GM20431 (cell line): ENCODE data around the gene SCNN1A.

ENCODE experiments used
- in situ Hi-C: fragments of 300-500 bp; cut with MseI, MboI; formaldehyde crosslinking; loops from one replicate; pipeline ENCODE4 v1.15.0; 2020; ENCODE audit warnings: low sequenced_read_pairs; ENCODE audit not compliant: unreplicated experiment

Gene SCNN1A

DNA sequence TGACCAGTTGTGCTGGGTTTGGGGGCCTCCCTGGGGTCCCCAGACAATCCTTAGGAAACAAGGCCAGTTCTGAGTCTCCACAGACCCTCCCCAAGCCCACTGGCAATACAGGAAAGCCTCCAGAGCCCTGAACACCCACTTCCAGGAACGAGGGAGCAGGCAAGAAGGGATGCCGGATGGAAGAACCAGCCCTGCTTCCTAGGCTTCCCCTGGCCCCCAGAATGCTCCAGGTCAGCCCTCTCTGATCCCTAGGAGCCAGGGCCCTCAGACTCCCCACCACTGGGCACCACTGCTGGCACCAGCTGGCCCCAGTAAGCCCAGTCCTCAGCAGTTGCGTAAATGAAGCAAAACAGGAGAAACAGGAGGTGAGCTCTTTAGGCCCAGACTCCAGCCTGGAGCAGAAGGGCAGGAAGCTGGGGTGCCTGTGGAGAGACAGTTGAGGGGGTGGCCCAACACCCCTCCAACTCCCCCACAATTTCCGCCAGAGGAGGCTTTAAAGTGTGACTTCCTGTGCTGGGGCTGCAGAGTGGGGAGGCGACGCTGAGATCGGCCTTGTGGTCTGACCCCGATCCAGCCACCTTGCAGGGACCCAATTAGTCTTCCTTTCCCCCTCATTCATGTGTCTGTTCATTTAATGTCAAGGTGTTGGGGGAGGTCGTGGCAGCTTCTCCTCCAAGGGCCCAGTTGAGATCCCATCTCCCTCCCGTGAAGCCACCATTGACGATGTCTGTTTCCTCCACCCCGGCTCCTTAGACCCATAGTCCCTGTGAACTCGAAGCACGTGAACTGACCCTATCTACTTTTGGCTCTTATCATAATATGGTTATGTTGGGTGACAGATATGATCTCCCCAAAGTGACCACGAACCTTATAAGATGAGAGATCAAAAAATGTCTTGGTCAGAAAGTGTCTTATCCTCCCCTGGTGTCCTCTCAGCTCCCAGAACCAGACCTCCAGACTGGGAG lies 38.2 kb downstream of the SCNN1A start:
- in situ Hi-C loops: no loop called here

DNA sequence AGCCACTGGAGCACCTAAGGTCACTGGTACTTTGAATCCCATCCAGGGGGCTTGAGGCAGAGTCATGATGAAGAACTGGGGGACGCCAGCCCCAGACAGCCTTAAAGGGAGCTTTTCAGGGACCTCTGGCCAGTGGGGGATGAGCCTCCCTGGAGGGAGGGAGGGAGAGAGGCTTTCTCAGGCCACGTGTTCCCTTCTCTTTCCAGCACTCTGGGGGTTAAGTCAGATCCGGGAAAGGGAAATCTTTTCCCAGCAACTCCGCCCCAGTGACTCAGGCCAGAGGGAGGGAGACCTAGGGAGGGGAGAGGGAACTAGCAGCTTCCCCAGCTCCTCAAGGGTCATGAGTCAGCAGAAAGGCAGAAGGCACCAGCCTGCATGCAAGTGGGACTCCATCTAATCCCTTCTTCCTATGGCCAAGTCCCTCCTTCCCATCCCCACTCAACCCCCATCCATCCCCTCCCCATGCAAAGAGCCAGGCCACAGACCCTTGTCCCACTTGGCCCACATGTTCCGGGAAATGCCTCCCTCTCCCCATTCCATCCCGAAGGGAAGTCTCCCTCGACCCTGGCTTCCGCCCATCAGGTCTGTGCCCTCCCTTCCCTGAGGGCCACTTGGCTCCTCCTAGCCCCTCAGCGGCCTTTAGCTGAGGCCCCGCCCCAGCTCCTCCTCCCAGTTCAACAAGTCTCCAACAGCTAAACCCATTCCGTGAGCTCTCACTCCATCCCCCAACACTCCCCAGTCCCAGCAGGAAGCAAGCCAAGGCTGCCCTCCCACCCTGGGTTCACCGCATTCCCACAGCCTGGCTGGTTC lies 39.1 kb downstream of the SCNN1A start:
- in situ Hi-C loops: no loop called here

DNA sequence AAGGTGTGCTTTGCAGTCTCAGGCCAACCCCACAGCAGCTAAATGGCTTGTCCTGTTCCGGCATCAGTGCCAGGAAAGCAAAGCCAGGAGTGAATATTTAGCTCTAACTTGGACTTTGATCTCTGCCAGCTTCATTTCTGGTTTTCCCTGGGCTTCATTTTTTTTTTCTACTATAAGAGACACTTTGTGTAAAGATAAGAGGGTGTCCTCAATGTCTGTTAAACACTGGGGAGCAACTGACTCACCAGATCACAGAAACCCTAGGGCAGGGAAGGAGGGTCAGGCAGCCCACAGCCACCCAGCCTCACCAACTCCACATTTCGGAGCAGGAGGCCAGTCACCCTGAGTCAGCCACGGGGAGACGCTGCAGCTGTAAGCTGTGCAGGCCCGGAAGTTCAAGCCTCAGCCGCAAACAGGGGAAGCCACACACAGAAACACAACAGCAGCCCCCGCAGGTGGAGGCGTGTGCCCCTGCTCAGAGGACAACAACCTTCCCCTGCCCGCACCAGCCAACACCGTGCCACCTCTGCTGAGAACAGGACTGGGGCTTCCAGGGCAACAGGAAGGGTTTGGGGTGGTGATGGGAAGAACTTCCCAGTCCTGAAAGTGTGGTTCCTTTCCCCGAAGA lies 39.8 kb downstream of the SCNN1A start:
- in situ Hi-C loops: no loop called here

DNA sequence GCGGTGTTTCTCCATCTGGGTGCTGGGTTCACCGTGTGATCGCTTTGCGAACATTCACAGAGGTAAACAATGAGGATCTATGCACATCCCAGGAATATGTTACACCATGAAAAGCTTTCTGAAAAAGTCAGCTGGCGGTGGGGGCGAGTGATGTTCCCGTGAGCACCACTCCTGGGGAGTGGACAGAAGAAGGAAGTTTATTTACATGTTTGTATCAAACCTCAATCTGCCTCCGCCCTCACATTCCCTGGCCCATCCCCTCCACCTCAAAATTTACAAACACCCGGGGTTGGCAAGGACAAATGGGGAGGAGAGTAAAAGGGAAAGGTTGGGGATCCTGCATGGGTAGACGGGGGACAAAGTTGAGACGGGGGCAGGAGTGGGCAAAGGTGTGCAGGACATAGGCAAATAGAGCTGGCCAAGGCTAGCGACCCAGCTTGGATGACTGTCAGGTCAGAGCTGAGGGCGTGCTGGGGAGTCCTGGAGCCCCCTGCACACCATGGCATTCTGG lies 40.4 kb downstream of the SCNN1A start:
- in situ Hi-C loops: no loop called here

DNA sequence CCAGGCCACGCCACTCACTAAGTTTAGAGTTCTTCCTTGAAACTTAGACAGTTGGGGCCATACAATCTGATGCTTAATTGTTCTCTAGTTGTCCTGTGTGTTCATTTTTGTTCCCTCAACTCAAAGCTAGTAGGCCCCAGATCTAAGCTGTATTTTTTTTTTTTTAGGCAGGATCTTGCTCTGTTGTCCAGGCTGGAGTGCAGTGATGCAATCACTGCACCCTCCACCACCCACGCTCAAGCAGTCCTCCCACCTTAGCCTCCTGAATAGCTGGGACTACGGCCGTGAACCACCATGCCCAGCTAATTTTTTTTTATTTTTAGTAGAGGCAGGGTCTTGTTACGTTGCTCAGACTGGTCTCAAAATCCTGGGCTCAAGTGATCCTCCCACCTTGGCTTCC lies 41.0 kb downstream of the SCNN1A start:
- in situ Hi-C loops: no loop called here

DNA sequence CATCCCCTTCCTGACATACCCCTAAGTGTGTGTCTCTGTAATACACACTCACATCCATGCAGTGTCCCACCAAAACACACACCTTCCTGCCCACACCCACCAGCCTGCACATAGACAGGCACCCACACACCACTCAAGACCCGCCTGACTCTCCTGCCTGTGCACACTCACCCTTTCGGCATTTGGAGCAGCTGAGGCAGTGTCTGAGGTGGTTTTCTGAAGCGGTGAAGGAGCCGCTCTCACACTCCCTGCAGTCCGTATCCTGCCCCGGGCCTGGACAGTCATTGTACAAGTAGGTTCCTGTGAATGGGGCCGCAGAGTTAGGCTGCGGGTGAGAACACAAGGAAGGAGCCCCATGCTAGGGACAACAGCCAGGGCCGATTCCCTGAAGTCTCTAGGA lies 41.8 kb downstream of the SCNN1A start:
- in situ Hi-C loops: no loop called here

DNA sequence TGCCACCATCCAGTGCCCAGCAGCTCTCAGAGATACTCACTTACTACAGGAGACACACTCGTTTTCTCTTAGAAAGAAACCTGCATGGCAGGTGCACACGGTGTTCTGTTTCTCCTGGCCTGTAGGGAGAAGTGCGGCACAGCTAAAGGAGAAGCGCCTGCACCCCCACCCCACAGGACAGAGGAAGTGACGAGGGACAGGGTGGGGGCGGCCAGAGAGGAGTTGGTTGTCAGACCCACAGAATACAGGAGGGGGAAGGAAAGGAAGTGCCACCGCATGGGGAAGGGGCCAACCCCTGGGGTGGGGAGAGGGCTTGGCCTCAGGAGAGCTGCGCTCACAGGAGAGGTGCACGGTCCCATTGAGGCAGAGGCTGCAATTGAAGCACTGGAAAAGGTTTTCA lies 42.3 kb downstream of the SCNN1A start:
- in situ Hi-C loops: no loop called here

DNA sequence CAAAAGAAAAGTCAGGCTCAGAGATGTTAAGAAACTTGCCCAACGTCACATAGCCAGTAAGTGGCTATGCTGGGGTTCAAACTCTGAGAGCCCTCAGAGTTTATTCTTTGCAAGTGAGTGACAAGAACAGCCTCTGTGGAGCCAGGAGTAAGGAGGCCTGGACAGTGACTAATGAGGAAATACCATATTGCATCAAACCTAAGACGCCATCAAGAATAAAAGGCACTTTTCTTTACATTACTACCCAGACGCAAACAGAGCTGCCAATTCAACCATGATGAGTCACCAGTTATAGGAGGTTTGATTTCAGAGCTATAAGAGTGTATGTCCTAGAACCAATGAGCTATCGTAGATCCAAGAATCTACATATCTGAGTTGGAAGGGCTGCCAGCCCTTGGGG lies 42.9 kb downstream of the SCNN1A start:
- in situ Hi-C loops: no loop called here

DNA sequence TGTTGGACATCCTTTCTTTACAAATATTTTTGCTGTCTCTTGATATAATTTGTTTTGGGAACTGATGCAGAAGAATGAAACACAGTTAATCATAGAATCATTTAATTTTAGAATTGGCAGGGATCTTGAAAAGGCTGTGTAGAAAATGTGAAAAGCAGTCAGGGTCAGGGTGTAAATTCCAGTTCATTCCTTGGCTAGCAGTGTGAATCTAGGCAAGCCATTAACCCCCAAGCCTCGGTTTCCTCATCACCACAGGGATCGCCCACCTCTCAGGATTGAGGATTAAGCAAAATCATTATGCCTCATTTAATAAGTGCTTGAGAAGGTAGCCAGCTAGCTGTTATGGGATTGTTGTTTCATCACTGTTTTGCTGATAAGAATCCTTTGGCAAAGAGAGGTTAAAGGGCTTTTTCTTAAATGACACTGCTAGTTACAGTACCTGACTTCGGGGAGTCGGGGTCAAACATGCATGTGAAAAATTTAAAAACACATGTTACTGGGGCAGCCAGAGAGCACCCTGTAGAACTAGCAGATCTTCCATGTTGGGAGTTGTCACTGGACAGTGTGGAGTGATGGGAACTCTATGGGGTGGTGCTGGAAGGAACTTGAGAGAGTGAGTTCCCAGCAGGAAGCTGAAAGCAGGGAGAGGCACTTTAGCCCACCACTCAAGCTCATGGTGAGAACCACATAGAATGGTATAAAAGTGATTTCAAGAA lies 44.2 kb downstream of the SCNN1A start:
- in situ Hi-C loops: no loop called here

DNA sequence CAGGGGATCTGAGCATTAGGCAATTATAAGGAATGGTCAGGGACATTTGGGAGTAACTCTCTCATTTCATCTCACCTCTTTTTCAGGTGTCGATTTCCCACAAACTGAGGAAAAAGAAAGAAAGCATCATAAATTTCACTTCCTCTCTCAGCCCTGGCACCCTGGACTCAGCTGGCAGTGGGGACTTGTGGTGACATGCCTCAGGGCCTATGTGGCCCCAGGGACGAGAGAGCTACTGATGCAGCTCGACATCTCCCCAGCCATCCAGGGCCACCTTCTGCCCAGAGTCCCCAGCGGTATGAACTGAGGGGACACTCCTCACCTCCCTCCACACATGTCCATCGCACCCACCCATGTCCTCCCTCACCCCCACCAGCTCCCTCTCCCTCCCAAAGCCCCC lies 45.2 kb downstream of the SCNN1A start:
- in situ Hi-C loops: no loop called here

DNA sequence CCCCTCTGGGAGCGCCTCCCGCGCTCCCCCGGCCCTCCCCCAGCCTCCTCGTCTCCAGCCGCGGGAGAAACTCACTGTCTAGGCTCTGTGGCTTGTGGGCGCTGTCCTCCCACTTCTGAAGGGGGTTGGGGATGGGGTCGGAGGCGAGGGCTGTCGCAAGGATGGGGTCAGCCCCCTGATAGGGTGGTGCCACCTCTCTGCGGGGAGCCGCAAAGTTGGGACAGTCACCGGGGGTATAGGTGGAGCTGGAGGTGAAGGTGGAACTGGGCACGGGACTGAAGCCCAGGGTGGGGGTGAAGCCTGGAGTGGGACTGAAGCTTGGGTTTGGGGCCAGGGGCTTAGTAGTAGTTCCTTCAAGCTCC lies 45.7 kb downstream of the SCNN1A start:
- in situ Hi-C loops: no loop called here

DNA sequence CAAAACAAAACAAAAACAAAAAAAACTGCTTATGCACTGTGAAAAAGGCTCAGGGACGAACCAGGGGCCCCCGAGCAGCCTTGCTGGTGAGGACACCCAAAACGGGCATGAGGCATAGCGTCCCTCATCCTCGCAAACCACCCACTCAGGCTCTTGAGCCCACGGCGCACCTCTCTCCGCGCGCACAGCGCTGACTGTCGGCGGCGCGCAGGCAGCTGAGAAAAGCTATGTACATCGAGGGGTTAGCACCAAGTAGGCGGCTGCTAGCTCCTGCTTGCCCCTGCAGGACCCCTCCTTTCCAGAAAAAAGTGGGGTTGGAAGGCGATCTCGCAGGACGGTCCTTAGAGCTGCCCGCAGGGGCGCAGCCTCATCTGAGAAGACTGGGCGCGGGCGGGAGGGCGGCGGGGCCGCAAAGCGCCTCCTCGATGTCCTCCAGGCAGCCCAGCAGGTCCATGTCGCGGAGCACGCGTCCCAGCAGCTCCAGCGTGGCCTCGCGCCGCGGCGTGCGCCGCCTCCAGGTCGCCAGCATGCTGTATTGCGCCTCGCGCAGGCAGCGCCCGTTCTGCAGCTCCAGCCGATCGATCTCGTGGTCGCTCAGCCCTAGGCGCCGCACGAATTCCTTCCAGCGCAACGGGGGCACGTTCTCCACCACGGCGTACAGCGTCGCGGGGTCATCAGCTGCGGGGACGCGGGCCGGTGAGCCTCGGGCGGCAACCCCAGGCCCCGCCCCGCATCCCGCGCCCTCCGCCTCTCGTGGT lies 46.2 kb downstream of the SCNN1A start:
- in situ Hi-C loops: no loop called here

DNA sequence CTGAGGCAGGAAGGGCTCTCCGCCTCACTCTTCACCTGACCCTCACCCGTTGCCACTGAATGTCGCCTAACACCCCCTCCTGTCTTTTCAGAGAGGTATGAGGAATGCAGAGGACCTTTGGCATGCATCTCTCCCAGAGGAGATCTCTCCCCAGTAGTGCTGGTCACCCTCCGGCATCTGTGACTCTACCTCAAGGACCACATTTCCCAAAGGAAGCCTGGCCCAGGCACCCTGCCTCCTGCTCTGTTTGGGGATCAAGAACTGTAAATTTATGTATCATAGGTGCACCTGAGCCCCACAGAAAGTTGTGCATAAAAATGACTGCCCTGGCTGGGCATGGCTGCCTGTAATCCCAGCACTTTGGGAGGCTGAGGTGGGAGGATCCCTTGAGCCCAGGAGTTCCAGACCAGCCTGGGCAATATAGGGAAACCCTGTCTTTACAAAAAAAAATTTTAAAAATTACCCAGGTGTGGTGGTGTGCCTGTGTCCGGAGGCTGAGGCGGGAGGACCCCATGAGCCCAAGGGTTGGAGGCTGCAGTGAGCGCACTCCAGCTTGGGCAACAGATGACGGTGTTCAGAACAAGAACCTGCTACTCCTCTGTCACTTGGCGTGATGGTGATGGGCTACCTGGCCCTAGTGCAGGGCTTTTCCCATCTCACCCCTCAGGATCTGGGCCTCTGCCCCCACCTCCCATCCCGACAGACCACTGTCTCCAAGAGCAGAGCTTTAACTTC lies 47.2 kb downstream of the SCNN1A start:
- in situ Hi-C loops: no loop called here

DNA sequence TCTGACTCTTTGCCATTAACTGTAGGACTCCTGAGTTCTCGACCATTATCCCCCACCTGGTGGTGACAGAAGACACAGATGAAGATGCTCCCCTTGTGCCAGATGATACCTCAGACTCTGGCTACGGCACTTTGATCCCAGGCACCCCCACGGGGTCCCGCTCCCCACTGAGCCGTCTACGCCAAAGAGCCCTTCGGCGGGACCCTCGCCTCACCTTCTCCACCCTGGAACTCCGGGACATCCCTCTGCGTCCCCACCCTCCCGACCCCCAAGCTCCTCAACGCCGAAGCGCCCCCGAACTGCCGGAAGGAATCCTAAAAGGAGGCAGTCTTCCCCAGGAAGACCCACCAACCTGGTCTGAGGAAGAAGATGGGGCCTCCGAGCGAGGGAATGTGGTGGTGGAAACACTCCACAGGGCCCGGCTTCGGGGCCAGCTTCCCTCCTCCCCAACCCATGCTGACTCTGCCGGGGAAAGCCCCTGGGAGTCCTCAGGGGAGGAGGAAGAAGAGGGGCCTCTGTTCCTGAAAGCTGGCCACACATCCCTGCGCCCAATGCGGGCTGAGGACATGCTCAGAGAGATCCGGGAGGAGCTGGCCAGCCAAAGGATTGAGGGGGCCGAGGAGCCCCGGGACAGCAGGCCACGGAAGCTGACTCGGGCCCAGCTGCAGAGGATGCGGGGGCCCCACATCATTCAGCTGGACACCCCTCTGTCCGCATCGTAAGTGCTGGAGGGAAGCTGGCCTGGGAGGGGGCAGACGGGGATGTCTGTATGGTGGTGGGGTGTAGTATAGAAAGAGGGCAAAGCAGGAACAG lies 47.9 kb downstream of the SCNN1A start:
- in situ Hi-C loops: no loop called here

DNA sequence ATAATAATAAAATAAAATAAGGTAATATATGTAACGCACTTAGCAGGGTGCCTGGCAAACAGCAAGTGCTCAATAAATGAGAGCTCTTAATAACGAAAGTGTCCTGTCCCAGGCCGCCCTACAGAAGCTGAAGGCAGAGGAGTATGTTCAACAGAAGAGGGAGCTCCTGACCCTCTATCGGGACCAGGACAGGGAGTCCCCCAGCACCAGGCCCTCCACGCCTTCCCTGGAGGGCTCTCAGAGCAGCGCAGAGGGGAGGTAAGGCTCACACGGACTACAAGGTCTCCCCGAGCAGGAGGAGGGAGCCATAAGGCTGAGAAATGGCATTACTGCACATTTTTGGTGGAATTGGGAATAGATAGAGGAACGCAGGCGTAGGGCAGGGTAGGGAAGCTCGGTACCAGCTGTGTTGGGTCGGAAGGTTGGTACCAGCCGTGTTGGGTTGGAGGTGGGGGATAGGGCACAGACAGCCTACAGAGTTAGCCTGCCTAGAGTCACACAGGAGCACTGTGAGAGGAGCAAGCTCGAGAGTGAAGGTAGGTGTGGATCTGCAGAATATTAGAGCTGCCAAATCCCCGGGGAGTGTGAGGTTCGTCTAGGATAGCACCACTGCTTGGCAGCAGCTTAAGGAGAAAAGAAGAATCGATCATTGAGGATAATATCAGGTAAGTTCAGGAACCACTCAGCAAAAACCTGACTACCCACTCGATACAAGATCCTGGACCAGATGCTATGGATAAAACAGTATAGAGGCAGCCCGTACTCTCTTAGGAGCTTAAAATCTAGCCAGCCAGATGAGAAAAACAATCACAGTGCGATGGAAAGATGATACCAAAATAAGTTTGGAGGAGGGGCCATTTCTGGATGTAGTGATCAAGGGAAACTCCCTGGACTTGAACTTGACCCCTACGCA lies 48.8 kb downstream of the SCNN1A start:
- in situ Hi-C loops: no loop called here

DNA sequence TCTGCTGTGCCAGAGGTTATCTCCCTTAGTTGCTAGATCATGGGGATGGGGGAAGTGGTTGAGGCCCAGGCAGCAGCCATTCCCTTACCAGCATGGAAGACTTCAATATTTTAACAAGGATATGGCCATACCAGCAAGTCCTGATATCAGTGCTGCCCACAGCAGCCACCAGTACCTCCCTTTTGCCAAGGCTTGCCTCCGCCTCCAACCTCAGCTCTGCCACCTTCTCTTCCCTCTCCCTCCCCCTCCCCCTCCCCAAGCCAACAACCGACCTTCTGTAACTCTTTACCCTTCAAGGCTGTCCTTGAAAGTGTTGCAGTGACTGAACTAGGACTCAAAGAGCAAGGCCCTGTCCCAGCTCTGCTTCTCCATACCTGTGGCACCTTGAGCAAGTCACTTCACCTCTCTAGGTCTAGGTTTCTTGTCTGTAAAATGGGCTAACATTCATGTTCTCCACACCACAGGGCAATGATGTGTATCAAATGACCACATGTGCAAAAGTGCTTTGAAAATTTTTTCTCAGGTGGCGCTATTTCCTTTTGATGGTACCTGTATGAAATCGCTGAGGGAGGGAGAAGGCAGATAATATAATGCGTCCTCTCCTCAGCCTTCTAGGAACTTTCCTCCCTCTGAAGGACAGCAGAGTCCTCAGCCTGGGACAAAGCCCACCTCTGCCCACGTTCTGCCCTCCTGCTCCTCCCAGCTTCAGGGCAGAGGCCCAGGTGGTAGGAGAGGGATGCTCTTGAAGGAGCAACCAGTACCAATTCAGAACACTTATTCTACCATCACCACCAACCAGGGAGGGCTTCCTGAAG lies 50.2 kb downstream of the SCNN1A start:
- in situ Hi-C loops: no loop called here
